ENCODE measurements around the gene PACRG. TPM values are rescaled to one million over a fixed set of nuclear protein-coding genes. Genes with fewer than 3 reads are reported as not detected.

The PACRG gene
- total RNA-seq, 1 donor = under 0.01 TPM

GRCh38 chr6:163175301-163175700 lies 447.5 kb downstream of the PACRG start:
- TF ChIP-seq CTCF (IDR thresholded peaks at IDR 0.05; ENCODE audit: insufficient read depth, low read depth, low read length) = no peak
- H3K4me3 ChIP-seq (ENCODE audit: low read depth, low read length) = no peak overlapping the region
- DNase-seq (ENCODE audit: low read depth) = no peak

GRCh38 chr6:163176097-163176496 lies 448.3 kb downstream of the PACRG start:
- no peak for TF ChIP-seq CTCF (IDR thresholded peaks at IDR 0.05; ENCODE audit: insufficient read depth, low read depth, low read length)
- DNase-seq (ENCODE audit: low read depth) = no peak
- no peak overlapping the region for H3K4me3 ChIP-seq (ENCODE audit: low read depth, low read length)

GRCh38 chr6:163177007-163177406 lies 449.2 kb downstream of the PACRG start:
- no peak overlapping the region for H3K4me3 ChIP-seq (ENCODE audit: low read depth, low read length)
- no peak for TF ChIP-seq CTCF (IDR thresholded peaks at IDR 0.05; ENCODE audit: insufficient read depth, low read depth, low read length)
- no peak for DNase-seq (ENCODE audit: low read depth)

- no peak overlapping the region for H3K4me3 ChIP-seq (ENCODE audit: low read depth, low read length)
- DNase-seq (ENCODE audit: low read depth) = no peak
- TF ChIP-seq CTCF (IDR thresholded peaks at IDR 0.05; ENCODE audit: insufficient read depth, low read depth, low read length) = no peak
These were observed 450.2 kb downstream of the PACRG start for GRCh38 chr6:163177892-163178420.

DNA sequence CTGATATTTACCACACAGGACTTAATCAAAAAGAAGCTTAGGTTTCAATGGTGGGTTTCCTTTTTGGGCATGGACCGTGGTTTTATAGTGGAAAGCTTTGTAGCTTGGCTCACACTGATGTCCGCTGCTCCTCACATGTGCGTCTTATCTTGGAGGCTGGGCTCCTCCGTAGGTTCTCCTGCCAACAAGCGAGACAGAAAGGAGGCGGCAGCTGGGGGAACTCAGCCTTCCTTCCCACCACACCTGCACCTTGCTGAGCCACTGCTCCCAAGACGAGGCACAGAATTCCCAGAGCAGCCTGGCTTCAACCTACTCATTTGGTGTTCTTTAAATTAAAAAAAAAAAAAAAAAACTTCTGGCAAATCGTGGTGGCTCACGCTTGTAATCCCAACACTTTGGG lies 451.3 kb downstream of the PACRG start:
- no peak for DNase-seq (ENCODE audit: low read depth)
- no peak overlapping the region for H3K4me3 ChIP-seq (ENCODE audit: low read depth, low read length)
- no peak for TF ChIP-seq CTCF (IDR thresholded peaks at IDR 0.05; ENCODE audit: insufficient read depth, low read depth, low read length)

DNA sequence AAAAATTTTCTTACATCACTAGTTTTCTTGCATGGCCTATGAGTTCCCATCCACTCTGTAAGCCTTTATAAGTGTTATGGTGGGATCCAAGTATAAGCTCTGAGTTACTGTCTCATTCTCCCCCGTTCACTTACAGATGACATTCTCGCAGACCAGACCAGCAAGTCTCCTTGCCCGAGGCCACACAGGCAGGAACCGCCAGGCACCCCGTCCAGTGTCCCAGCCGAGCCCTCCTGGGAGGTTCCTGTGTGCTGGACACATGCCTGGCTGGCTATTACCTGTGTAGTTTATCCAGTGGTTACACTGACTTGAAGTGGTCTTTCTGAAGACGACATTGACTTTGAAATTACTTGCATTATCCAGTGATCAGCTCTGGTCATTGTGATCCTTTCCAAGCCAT lies 451.9 kb downstream of the PACRG start:
- H3K4me3 ChIP-seq (ENCODE audit: low read depth, low read length) = no peak overlapping the region
- no peak for DNase-seq (ENCODE audit: low read depth)
- no peak for TF ChIP-seq CTCF (IDR thresholded peaks at IDR 0.05; ENCODE audit: insufficient read depth, low read depth, low read length)

DNA sequence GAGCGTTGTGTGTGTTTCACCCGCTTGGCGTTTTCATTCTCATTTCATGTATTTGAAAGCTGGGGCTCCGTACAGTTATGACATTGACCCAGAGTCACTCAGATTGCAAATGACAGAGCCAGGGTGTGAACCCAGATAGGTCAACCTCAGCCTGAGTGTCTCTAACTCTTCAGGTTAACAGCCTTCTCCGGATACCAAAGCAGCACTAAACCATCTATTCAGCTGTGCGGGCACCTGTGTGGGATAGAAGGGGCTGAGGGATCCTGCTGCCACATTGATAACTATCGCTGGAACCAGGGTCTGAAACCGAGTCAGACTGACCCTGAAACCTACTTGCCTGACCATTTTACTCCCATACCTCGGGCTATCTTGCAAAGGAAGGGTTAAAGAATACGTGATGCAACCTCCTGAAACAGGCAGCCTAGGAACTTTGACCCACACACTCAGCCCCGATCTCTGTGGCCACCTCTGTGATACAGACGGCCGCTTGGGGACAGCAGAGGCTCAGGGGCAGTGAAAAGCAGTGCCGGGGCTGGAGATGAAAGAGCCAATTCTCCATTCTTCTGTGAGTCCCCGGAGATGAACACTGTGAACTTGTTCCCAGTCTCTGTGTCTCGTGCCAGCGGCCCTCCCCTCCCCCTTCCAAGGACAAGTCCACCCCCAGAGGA lies 453.2 kb downstream of the PACRG start:
- H3K4me3 ChIP-seq (ENCODE audit: low read depth, low read length) = no peak overlapping the region
- TF ChIP-seq CTCF (IDR thresholded peaks at IDR 0.05; ENCODE audit: insufficient read depth, low read depth, low read length) = peak; percentile 50
- peak; percentile 24 for DNase-seq (ENCODE audit: low read depth)

Data from fibroblast of villous mesenchyme (primary cell).